T-helper 1 cell treated with Interleukin-12 subunit alpha and Interleukin-12 subunit beta and Interleukin-4 antibody, amounts not matched to agents 30 μg/mL and 1 μg/mL, for 36 hours (primary cell): ENCODE measurements around the gene OPRD1.

Source experiments
- H3K27ac Mint-ChIP-seq: one replicate; pipeline ENCODE4 v1.8.0; 2021; ENCODE audit warnings: mild to moderate bottlenecking, mixed read lengths
- H3K27me3 Mint-ChIP-seq: one replicate; pipeline ENCODE4 v1.8.0; 2021; ENCODE audit warnings: low read depth, mixed read lengths
- H3K36me3 Mint-ChIP-seq: one replicate; pipeline ENCODE4 v1.8.0; 2021; ENCODE audit warnings: low read depth, mixed read lengths
- H3K4me1 Mint-ChIP-seq: one replicate; pipeline ENCODE4 v1.8.0; 2021; ENCODE audit warnings: low read depth, mixed read lengths
- H3K4me3 Mint-ChIP-seq: one replicate; pipeline ENCODE4 v1.8.0; 2021; ENCODE audit warnings: mild to moderate bottlenecking, moderate library complexity, mixed read lengths
- H3K9me3 Mint-ChIP-seq: one replicate; pipeline ENCODE4 v1.8.0; 2021; ENCODE audit warnings: mixed read lengths

OPRD1 gene

GRCh38 chr1:28891256-28891655, 79.3 kb downstream of the OPRD1 start:
- no peak overlapping the region for H3K27ac Mint-ChIP-seq

GRCh38 chr1:28893403-28894102, 81.6 kb downstream of the OPRD1 start:
- Mint-ChIP-seq H3K27me3 (no peaks in the 10 kb centered on the region), H3K4me1 (peaks cover 36% of the 10 kb centered on the region), H3K36me3 (peaks cover 20% of the 10 kb centered on the region), H3K4me3 (no peak overlapping the region), H3K9me3 (no peaks in the 10 kb centered on the region), H3K27ac (no peak overlapping the region)

More at GRCh38 chr1:28891256-28891655, 79.3 kb downstream of the OPRD1 start:
- no peaks in the 10 kb centered on the region for H3K9me3 Mint-ChIP-seq
- no peaks in the 10 kb centered on the region for H3K27me3 Mint-ChIP-seq
- H3K4me3 Mint-ChIP-seq, result no peak overlapping the region
- H3K36me3 Mint-ChIP-seq, result peaks cover 16% of the 10 kb centered on the region
- peaks cover 35% of the 10 kb centered on the region for H3K4me1 Mint-ChIP-seq

- peaks cover 26% of the 10 kb centered on the region for H3K4me1 Mint-ChIP-seq
- H3K27ac Mint-ChIP-seq, result no peak overlapping the region
Observed at GRCh38 chr1:28894785-28895184, 82.8 kb downstream of the OPRD1 start.

GRCh38 chr1:28895896-28896608, 84.1 kb downstream of the OPRD1 start:
- Mint-ChIP-seq H3K36me3 (peaks cover 16% of the 10 kb centered on the region), H3K9me3 (no peaks in the 10 kb centered on the region), H3K27ac (no peak overlapping the region), H3K4me3 (no peak overlapping the region), H3K4me1 (peaks cover 24% of the 10 kb centered on the region), H3K27me3 (no peaks in the 10 kb centered on the region)

More at GRCh38 chr1:28894785-28895184, 82.8 kb downstream of the OPRD1 start:
- Mint-ChIP-seq H3K36me3 (peaks cover 18% of the 10 kb centered on the region), H3K4me3 (no peak overlapping the region), H3K27me3 (no peaks in the 10 kb centered on the region), H3K9me3 (no peaks in the 10 kb centered on the region)

GRCh38 chr1:28896609-28896986, 84.6 kb downstream of the OPRD1 start:
- no peak overlapping the region for H3K4me3 Mint-ChIP-seq
- H3K9me3 Mint-ChIP-seq, result no peaks in the 10 kb centered on the region
- no peak overlapping the region for H3K27ac Mint-ChIP-seq
- no peaks in the 10 kb centered on the region for H3K27me3 Mint-ChIP-seq
- peaks cover 12% of the 10 kb centered on the region for H3K36me3 Mint-ChIP-seq
- peaks cover 21% of the 10 kb centered on the region for H3K4me1 Mint-ChIP-seq

GRCh38 chr1:28897789-28898188, 85.8 kb downstream of the OPRD1 start:
- Mint-ChIP-seq H3K4me1 (peaks cover 20% of the 10 kb centered on the region), H3K27me3 (no peaks in the 10 kb centered on the region), H3K27ac (peak overlapping the region; percentile 18), H3K9me3 (no peaks in the 10 kb centered on the region), H3K4me3 (no peak overlapping the region), H3K36me3 (peaks cover 12% of the 10 kb centered on the region)

GRCh38 chr1:28898405-28898881, 86.5 kb downstream of the OPRD1 start:
- peaks cover 20% of the 10 kb centered on the region for H3K4me1 Mint-ChIP-seq
- no peaks in the 10 kb centered on the region for H3K27me3 Mint-ChIP-seq
- peaks cover 14% of the 10 kb centered on the region for H3K36me3 Mint-ChIP-seq
- H3K27ac Mint-ChIP-seq, result no peak overlapping the region
- no peaks in the 10 kb centered on the region for H3K9me3 Mint-ChIP-seq
- H3K4me3 Mint-ChIP-seq, result no peak overlapping the region

GRCh38 chr1:28899267-28899666, 87.3 kb downstream of the OPRD1 start:
- Mint-ChIP-seq H3K27me3 (no peaks in the 10 kb centered on the region), H3K36me3 (peaks cover 13% of the 10 kb centered on the region), H3K4me3 (no peak overlapping the region), H3K4me1 (peaks cover 18% of the 10 kb centered on the region), H3K9me3 (peaks cover 1% of the 10 kb centered on the region), H3K27ac (no peak overlapping the region)

GRCh38 chr1:28900562-28900961, 88.6 kb downstream of the OPRD1 start:
- H3K36me3 Mint-ChIP-seq, result peaks cover 13% of the 10 kb centered on the region
- H3K27ac Mint-ChIP-seq, result no peak overlapping the region
- H3K4me3 Mint-ChIP-seq, result no peak overlapping the region
- peaks cover 18% of the 10 kb centered on the region for H3K4me1 Mint-ChIP-seq
- H3K9me3 Mint-ChIP-seq, result peaks cover 3% of the 10 kb centered on the region
- H3K27me3 Mint-ChIP-seq, result no peaks in the 10 kb centered on the region

GRCh38 chr1:28902738-28903137, 90.8 kb downstream of the OPRD1 start:
- no peak overlapping the region for H3K27ac Mint-ChIP-seq
- H3K4me3 Mint-ChIP-seq, result no peak overlapping the region
- H3K36me3 Mint-ChIP-seq, result peaks cover 9% of the 10 kb centered on the region
- peaks cover 13% of the 10 kb centered on the region for H3K4me1 Mint-ChIP-seq
- H3K9me3 Mint-ChIP-seq, result peaks cover 3% of the 10 kb centered on the region
- no peaks in the 10 kb centered on the region for H3K27me3 Mint-ChIP-seq

- H3K36me3 Mint-ChIP-seq, result peaks cover 9% of the 10 kb centered on the region
- H3K4me1 Mint-ChIP-seq, result peaks cover 5% of the 10 kb centered on the region
- H3K27ac Mint-ChIP-seq, result no peak overlapping the region
- H3K4me3 Mint-ChIP-seq, result no peak overlapping the region
- no peaks in the 10 kb centered on the region for H3K27me3 Mint-ChIP-seq
- H3K9me3 Mint-ChIP-seq, result peaks cover 3% of the 10 kb centered on the region
Observed at GRCh38 chr1:28905921-28906666, 94.1 kb downstream of the OPRD1 start.

- peaks cover 3% of the 10 kb centered on the region for H3K9me3 Mint-ChIP-seq
- H3K27ac Mint-ChIP-seq, result no peak overlapping the region
- peaks cover 6% of the 10 kb centered on the region for H3K36me3 Mint-ChIP-seq
- peaks cover 12% of the 10 kb centered on the region for H3K4me1 Mint-ChIP-seq
- no peak overlapping the region for H3K4me3 Mint-ChIP-seq
- no peaks in the 10 kb centered on the region for H3K27me3 Mint-ChIP-seq
Observed at GRCh38 chr1:28909198-28909597, 97.2 kb downstream of the OPRD1 start.

GRCh38 chr1:28910379-28911115, 98.6 kb downstream of the OPRD1 start:
- Mint-ChIP-seq H3K27ac (no peak overlapping the region), H3K4me3 (no peak overlapping the region), H3K27me3 (no peaks in the 10 kb centered on the region), H3K4me1 (peaks cover 17% of the 10 kb centered on the region), H3K9me3 (no peaks in the 10 kb centered on the region), H3K36me3 (peaks cover 9% of the 10 kb centered on the region)

GRCh38 chr1:28913786-28914227, 101.8 kb downstream of the OPRD1 start:
- Mint-ChIP-seq H3K9me3 (no peaks in the 10 kb centered on the region), H3K4me3 (peak overlapping the region; percentile 76), H3K27ac (peak overlapping the region; percentile 67), H3K27me3 (no peaks in the 10 kb centered on the region), H3K4me1 (peaks cover 38% of the 10 kb centered on the region), H3K36me3 (peaks cover 16% of the 10 kb centered on the region)
